Activated CD8-positive, alpha-beta memory T cell treated with anti-CD3 and anti-CD28 coated beads, Interleukin-2, amount 50 U/mL, for 48 hours (primary cell): ENCODE results near the gene KIF23.

Source experiments
- DNase-seq: peaks from one replicate; pipeline ENCODE4 v3.0.0-alpha.2; 2020

KIF23 gene

GRCh38 chr15:69497076-69497475 lies 82.9 kb downstream of the KIF23 start:
- no peak for DNase-seq

- DNase-seq: no peak
Measured at GRCh38 chr15:69497667-69498066, 83.5 kb downstream of the KIF23 start.
